Naive thymus-derived CD8-positive, alpha-beta T cell (primary cell): Measurements from ENCODE around the gene ACR. TPM values are rescaled to one million over a fixed set of nuclear protein-coding genes. Genes with fewer than 3 reads are reported as not detected.

ENCODE experiments used
- ATAC-seq, 2 donors: fragments of 150-1000 bp; cut with Tn5 transposase in 1 of 2; sonication (Bioruptor Pico), chemical (Tn5 transposase) in 1 of 2; 1 replicate in 1 of 2; 2 replicates in 1 of 2; pipeline ENCODE4 v1.10.0; 2021; ENCODE audit warnings: mild to moderate bottlenecking in 2 of 2, moderate library complexity in 2 of 2
- POLR2A ChIA-PET: fragments of 350-600 bp; sonication (Branson Sonifier 250); formaldehyde crosslinking; loops from one replicate; lab custom pipeline; 2021; ENCODE audit warnings: antibody characterized with exemption; lab: Charles Lee
- DNase-seq, 10 donors: peaks; one replicate each; pipeline versions ENCODE4 v3.0.0 to v3.0.0-alpha.2; 2020 to 2022
- H3K27ac Mint-ChIP-seq, 10 donors: one replicate each; pipeline ENCODE4 v1.8.0; 2020 to 2022; ENCODE audit warnings: mild to moderate bottlenecking in 10 of 10, mixed read lengths in 10 of 10, moderate library complexity in 4 of 10, inconsistent platforms in 1 of 10
- H3K27me3 Mint-ChIP-seq, 5 donors: one replicate each; pipeline ENCODE4 v1.8.0; 2021 to 2022; ENCODE audit warnings: mixed read lengths in 5 of 5
- H3K36me3 Mint-ChIP-seq, 3 donors: one replicate each; pipeline ENCODE4 v1.8.0; 2020 to 2022; ENCODE audit warnings: mixed read lengths in 3 of 3, mild to moderate bottlenecking in 2 of 3, inconsistent platforms in 1 of 3
- H3K4me1 Mint-ChIP-seq, 4 donors: one replicate each; pipeline ENCODE4 v1.8.0; 2021 to 2022; ENCODE audit warnings: mixed read lengths in 4 of 4
- H3K4me3 Mint-ChIP-seq, 10 donors: one replicate each; pipeline ENCODE4 v1.8.0; 2020 to 2022; ENCODE audit warnings: mild to moderate bottlenecking in 10 of 10, mixed read lengths in 10 of 10, moderate library complexity in 6 of 10, inconsistent platforms in 1 of 10
- H3K9me3 Mint-ChIP-seq, 9 donors: one replicate each; pipeline ENCODE4 v1.8.0; 2020 to 2022; ENCODE audit warnings: mixed read lengths in 9 of 9, mild to moderate bottlenecking in 3 of 9, inconsistent platforms in 1 of 9, moderate library complexity in 1 of 9
- polyA plus RNA-seq, 3 donors: library from polyadenylated mRNA; unstranded; fragments of 300-500 nt; fragmentation: Illumina TruSeq; gene quantifications; one replicate each; pipeline ENCODE4 v1.2.3, GENCODE V29; 2021
- total RNA-seq, 8 experiments: library from RNA in 2 of 8; stranded (reverse) in 2 of 8; gene quantifications; one replicate each; pipeline ENCODE4 v1.2.3 and lab custom pipeline; 2021 to 2026

The ACR gene
- total and polyA plus RNA-seq, 5 experiments from 2014 or later = not detected

GRCh38 chr22:50698546-50698945, 39.5 kb upstream of the ACR start:
- peak in 1 of 10 donors; percentile 9 for DNase-seq
- H3K27me3 Mint-ChIP-seq = peaks cover 0 to 4% (median 0%) of the 10 kb centered on the region in 5 donors
- H3K36me3 Mint-ChIP-seq = no peaks in the 10 kb centered on the region
- H3K4me1 Mint-ChIP-seq = peaks cover 10 to 13% (median 12%) of the 10 kb centered on the region in 4 donors
- POLR2A ChIA-PET = no interaction called here
- ATAC-seq = no peak
- H3K9me3 Mint-ChIP-seq = no peaks in the 10 kb centered on the region
- H3K27ac Mint-ChIP-seq = peak overlapping the region in 1 of 10 donors; percentile 31
- H3K4me3 Mint-ChIP-seq = no peak overlapping the region

GRCh38 chr22:50699001-50699755, 38.8 kb upstream of the ACR start:
- DNase-seq (peak in 1 of 10 donors; percentile 43), ATAC-seq (no peak)
- H3K27me3 Mint-ChIP-seq = peaks cover 0 to 4% (median 0%) of the 10 kb centered on the region in 5 donors
- H3K4me3 Mint-ChIP-seq = peak overlapping the region in 1 of 10 donors; percentile 4
- no peaks in the 10 kb centered on the region for H3K9me3 Mint-ChIP-seq
- peaks cover 10 to 13% (median 12%) of the 10 kb centered on the region in 4 donors for H3K4me1 Mint-ChIP-seq
- H3K36me3 Mint-ChIP-seq = no peaks in the 10 kb centered on the region
- POLR2A ChIA-PET = no interaction called here
- H3K27ac Mint-ChIP-seq = peak overlapping the region in 3 of 10 donors; percentile 11 to 31 (median 24)

GRCh38 chr22:50699756-50700386, 38.1 kb upstream of the ACR start:
- POLR2A ChIA-PET = no interaction called here
- H3K27me3 Mint-ChIP-seq = peaks cover 0 to 3% (median 0%) of the 10 kb centered on the region in 5 donors
- H3K9me3 Mint-ChIP-seq = no peaks in the 10 kb centered on the region
- H3K4me1 Mint-ChIP-seq = peaks cover 10 to 13% (median 12%) of the 10 kb centered on the region in 4 donors
- H3K36me3 Mint-ChIP-seq = no peaks in the 10 kb centered on the region
- H3K27ac Mint-ChIP-seq = peak overlapping the region in 2 of 10 donors; percentile 11 to 44
- ATAC-seq (no peak), DNase-seq (peak in 1 of 10 donors; percentile 37)
- H3K4me3 Mint-ChIP-seq = no peak overlapping the region

- H3K9me3 Mint-ChIP-seq = no peaks in the 10 kb centered on the region
- ATAC-seq (no peak), DNase-seq (peak in 1 of 10 donors; percentile 51)
- peaks cover 10 to 13% (median 12%) of the 10 kb centered on the region in 4 donors for H3K4me1 Mint-ChIP-seq
- POLR2A ChIA-PET = no interaction called here
- peak overlapping the region in 1 of 10 donors; percentile 44 for H3K27ac Mint-ChIP-seq
- H3K4me3 Mint-ChIP-seq = no peak overlapping the region
- peaks cover 0 to 3% (median 0%) of the 10 kb centered on the region in 5 donors for H3K27me3 Mint-ChIP-seq
- no peaks in the 10 kb centered on the region for H3K36me3 Mint-ChIP-seq
Measured at GRCh38 chr22:50700387-50701075, 37.5 kb upstream of the ACR start.

GRCh38 chr22:50701076-50701419, 37.0 kb upstream of the ACR start:
- no peaks in the 10 kb centered on the region for H3K9me3 Mint-ChIP-seq
- no peak overlapping the region for H3K4me3 Mint-ChIP-seq
- POLR2A ChIA-PET = no interaction called here
- H3K4me1 Mint-ChIP-seq = peaks cover 10 to 13% (median 12%) of the 10 kb centered on the region in 4 donors
- H3K27me3 Mint-ChIP-seq = peaks cover 0 to 3% (median 0%) of the 10 kb centered on the region in 5 donors
- DNase-seq (peak in 1 of 10 donors; percentile 52), ATAC-seq (no peak)
- no peak overlapping the region for H3K27ac Mint-ChIP-seq
- H3K36me3 Mint-ChIP-seq = no peaks in the 10 kb centered on the region

- Mint-ChIP-seq H3K27me3 (peaks cover 0 to 3% (median 0%) of the 10 kb centered on the region in 5 donors), H3K4me3 (no peak overlapping the region), H3K9me3 (no peaks in the 10 kb centered on the region), H3K4me1 (peaks cover 10 to 13% (median 12%) of the 10 kb centered on the region in 4 donors), H3K36me3 (no peaks in the 10 kb centered on the region), H3K27ac (peak overlapping the region in 6 of 10 donors; percentile 34 to 80 (median 51))
- POLR2A ChIA-PET = no interaction called here
- no peak for ATAC-seq
- DNase-seq = peak in 1 of 10 donors; percentile 24
Measured at GRCh38 chr22:50701428-50702154, 36.4 kb upstream of the ACR start.

GRCh38 chr22:50702261-50702671, 35.7 kb upstream of the ACR start:
- POLR2A ChIA-PET = no interaction called here

GRCh38 chr22:50702821-50703725, 34.9 kb upstream of the ACR start:
- peak overlapping the region in 2 of 10 donors; percentile 79 for H3K27ac Mint-ChIP-seq
- ATAC-seq = no peak

More at GRCh38 chr22:50702261-50702671, 35.7 kb upstream of the ACR start:
- peaks cover 0 to 3% (median 0%) of the 10 kb centered on the region in 5 donors for H3K27me3 Mint-ChIP-seq
- H3K36me3 Mint-ChIP-seq = no peaks in the 10 kb centered on the region
- H3K4me1 Mint-ChIP-seq = peaks cover 10 to 13% (median 12%) of the 10 kb centered on the region in 4 donors
- peak in 1 of 2 donors; percentile 57 for ATAC-seq
- H3K4me3 Mint-ChIP-seq = peak overlapping the region in 1 of 10 donors; percentile 13
- no peaks in the 10 kb centered on the region for H3K9me3 Mint-ChIP-seq
- peak overlapping the region in 4 of 10 donors; percentile 13 to 79 (median 67) for H3K27ac Mint-ChIP-seq
- DNase-seq = peak in 1 of 10 donors; percentile 46

GRCh38 chr22:50703726-50704509, 34.1 kb upstream of the ACR start:
- no peaks in the 10 kb centered on the region for H3K9me3 Mint-ChIP-seq
- peaks cover 9 to 13% (median 12%) of the 10 kb centered on the region in 4 donors for H3K4me1 Mint-ChIP-seq
- H3K4me3 Mint-ChIP-seq = no peak overlapping the region
- POLR2A ChIA-PET = no interaction called here
- ATAC-seq (no peak), DNase-seq (peak in 1 of 10 donors; percentile 45)
- peaks cover 0 to 3% (median 0%) of the 10 kb centered on the region in 5 donors for H3K27me3 Mint-ChIP-seq
- no peaks in the 10 kb centered on the region for H3K36me3 Mint-ChIP-seq
- no peak overlapping the region for H3K27ac Mint-ChIP-seq

More at GRCh38 chr22:50702821-50703725, 34.9 kb upstream of the ACR start:
- Mint-ChIP-seq H3K4me3 (peak overlapping the region in 1 of 10 donors; percentile 1), H3K27me3 (peaks cover 0 to 3% (median 0%) of the 10 kb centered on the region in 5 donors), H3K9me3 (no peaks in the 10 kb centered on the region), H3K4me1 (peaks cover 10 to 13% (median 12%) of the 10 kb centered on the region in 4 donors), H3K36me3 (no peaks in the 10 kb centered on the region)
- POLR2A ChIA-PET = no interaction called here
- peak in 1 of 10 donors; percentile 38 for DNase-seq

- no peaks in the 10 kb centered on the region for H3K36me3 Mint-ChIP-seq
- ATAC-seq (no peak), DNase-seq (peak in 1 of 10 donors; percentile 55)
- no peak overlapping the region for H3K27ac Mint-ChIP-seq
- H3K27me3 Mint-ChIP-seq = peaks cover 0 to 3% (median 0%) of the 10 kb centered on the region in 5 donors
- H3K9me3 Mint-ChIP-seq = no peaks in the 10 kb centered on the region
- POLR2A ChIA-PET = no interaction called here
- peaks cover 9 to 13% (median 12%) of the 10 kb centered on the region in 4 donors for H3K4me1 Mint-ChIP-seq
- no peak overlapping the region for H3K4me3 Mint-ChIP-seq
Measured at GRCh38 chr22:50704510-50705218, 33.3 kb upstream of the ACR start.
